GM19025 (cell line): ENCODE measurements around the gene AQP3.
A peak's percentile ranks its signal among the peaks of the same experiment; 100 is the strongest.
"Not testable (repeated sequence)": the region's sequence is repeated elsewhere in the genome, so short reads cannot be mapped to it uniquely, and the experiment has no call there.

ENCODE experiments used
- ATAC-seq: cut with Tn5 transposase; IDR thresholded peaks from one replicate; pipeline ENCODE4 v1.9.1; 2021; ENCODE audit warnings: mild to moderate bottlenecking, low read depth, moderate library complexity; ENCODE audit not compliant: unreplicated experiment

The AQP3 gene

GRCh38 chr9:33446946-33447798, at the start of gene AQP3:
TSS of gene AQP3 (minus strand) at chr9:33447593. CDS start at chr9:33447530, 63 bp downstream.
- ATAC-seq: peak; percentile 32

- ATAC-seq: not testable (repeated sequence)
Observed at GRCh38 chr9:33493819-33494218, 46.4 kb upstream of the AQP3 start.

- ATAC-seq: no peak
Observed at GRCh38 chr9:33489066-33489465, 41.7 kb upstream of the AQP3 start.

- ATAC-seq: not testable (repeated sequence)
Observed at GRCh38 chr9:33485312-33485711, 37.9 kb upstream of the AQP3 start.

GRCh38 chr9:33480976-33481375, 33.6 kb upstream of the AQP3 start:
- no peak for ATAC-seq

- ATAC-seq: no peak
Observed at GRCh38 chr9:33480106-33480505, 32.7 kb upstream of the AQP3 start.

GRCh38 chr9:33476503-33476902, 29.1 kb upstream of the AQP3 start:
- no peak for ATAC-seq

- no peak for ATAC-seq
Observed at GRCh38 chr9:33475357-33475756, 28.0 kb upstream of the AQP3 start.

GRCh38 chr9:33473643-33474352, 26.4 kb upstream of the AQP3 start, which contains the start of gene NOL6:
TSS of gene NOL6 (minus strand) at chr9:33473924. CDS start at chr9:33473842, 82 bp downstream.
- peak; percentile 100 for ATAC-seq

GRCh38 chr9:33472881-33473615, 25.7 kb upstream of the AQP3 start:
- ATAC-seq: no peak

GRCh38 chr9:33472171-33472880, 24.9 kb upstream of the AQP3 start:
- ATAC-seq: no peak

- no peak for ATAC-seq
Observed at GRCh38 chr9:33471361-33471760, 24.0 kb upstream of the AQP3 start.

- ATAC-seq: no peak
Observed at GRCh38 chr9:33469891-33470290, 22.5 kb upstream of the AQP3 start.

GRCh38 chr9:33468797-33469621, 21.6 kb upstream of the AQP3 start:
- no peak for ATAC-seq

GRCh38 chr9:33468215-33468730, 20.9 kb upstream of the AQP3 start:
- ATAC-seq: no peak

- no peak for ATAC-seq
Observed at GRCh38 chr9:33467526-33467925, 20.1 kb upstream of the AQP3 start.

- ATAC-seq: no peak
Observed at GRCh38 chr9:33466565-33467495, 19.4 kb upstream of the AQP3 start.
